NB4 (cell line): ENCODE data around the gene UNC5CL.
A peak's percentile ranks its signal among the peaks of the same experiment; 100 is the strongest.

Experiments used
- DNase-seq: peaks from one replicate; pipeline ENCODE4 v3.0.0; 2010; ENCODE audit warnings: low read depth
- H3K4me3 ChIP-seq: one replicate; pipeline ENCODE4 v1.5.1; 2011; ENCODE audit warnings: mild to moderate bottlenecking, low read depth, low read length, moderate library complexity
- MYC ChIP-seq: IDR thresholded peaks from 2 replicates; pipeline ENCODE4 v1.6.1; 2011; ENCODE audit warnings: low read depth, low read length
- POLR2A ChIP-seq: IDR thresholded peaks from 2 replicates; pipeline ENCODE4 v1.6.1; 2011; ENCODE audit warnings: mild to moderate bottlenecking; ENCODE audit not compliant: insufficient read length; ENCODE audit errors: extremely low read depth
- TF ChIP-seq, protein P1 (sequence below): IDR thresholded peaks from 2 replicates; pipeline ENCODE4 v1.6.1; 2011; ENCODE audit warnings: low read depth, low read length
- TF ChIP-seq, protein P2 (sequence below): IDR thresholded peaks from one replicate; pipeline ENCODE4 v1.5.1; 2012; ENCODE audit warnings: low read depth, low read length

The UNC5CL gene

DNA sequence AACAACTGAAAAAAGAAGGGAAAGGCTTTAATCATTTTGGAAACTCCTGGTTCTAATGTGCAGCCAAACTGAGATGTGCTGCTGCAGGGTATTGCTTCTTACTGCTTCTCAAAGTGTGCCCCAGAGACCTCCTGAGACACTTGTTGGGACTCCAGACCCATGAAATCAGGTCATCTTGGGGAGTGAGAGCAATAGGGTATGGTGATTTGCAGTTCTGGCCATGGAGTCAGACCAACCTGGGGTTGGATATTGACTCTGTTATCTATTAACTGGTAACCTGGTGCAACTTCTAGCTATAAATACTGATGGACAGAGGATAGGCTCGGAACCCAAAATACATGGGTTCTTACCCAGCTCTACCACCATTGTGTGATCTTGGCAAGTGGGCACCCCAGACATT, 7.1 kb upstream of the UNC5CL start:
- TF ChIP-seq MYC = no peak
- TF ChIP-seq, protein P1, sequence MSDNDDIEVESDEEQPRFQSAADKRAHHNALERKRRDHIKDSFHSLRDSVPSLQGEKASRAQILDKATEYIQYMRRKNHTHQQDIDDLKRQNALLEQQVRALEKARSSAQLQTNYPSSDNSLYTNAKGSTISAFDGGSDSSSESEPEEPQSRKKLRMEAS = no peak
- TF ChIP-seq, protein P2, sequence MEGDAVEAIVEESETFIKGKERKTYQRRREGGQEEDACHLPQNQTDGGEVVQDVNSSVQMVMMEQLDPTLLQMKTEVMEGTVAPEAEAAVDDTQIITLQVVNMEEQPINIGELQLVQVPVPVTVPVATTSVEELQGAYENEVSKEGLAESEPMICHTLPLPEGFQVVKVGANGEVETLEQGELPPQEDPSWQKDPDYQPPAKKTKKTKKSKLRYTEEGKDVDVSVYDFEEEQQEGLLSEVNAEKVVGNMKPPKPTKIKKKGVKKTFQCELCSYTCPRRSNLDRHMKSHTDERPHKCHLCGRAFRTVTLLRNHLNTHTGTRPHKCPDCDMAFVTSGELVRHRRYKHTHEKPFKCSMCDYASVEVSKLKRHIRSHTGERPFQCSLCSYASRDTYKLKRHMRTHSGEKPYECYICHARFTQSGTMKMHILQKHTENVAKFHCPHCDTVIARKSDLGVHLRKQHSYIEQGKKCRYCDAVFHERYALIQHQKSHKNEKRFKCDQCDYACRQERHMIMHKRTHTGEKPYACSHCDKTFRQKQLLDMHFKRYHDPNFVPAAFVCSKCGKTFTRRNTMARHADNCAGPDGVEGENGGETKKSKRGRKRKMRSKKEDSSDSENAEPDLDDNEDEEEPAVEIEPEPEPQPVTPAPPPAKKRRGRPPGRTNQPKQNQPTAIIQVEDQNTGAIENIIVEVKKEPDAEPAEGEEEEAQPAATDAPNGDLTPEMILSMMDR = no peak
- no peak for TF ChIP-seq POLR2A
- no peak overlapping the region for H3K4me3 ChIP-seq
- no peak for DNase-seq

DNA sequence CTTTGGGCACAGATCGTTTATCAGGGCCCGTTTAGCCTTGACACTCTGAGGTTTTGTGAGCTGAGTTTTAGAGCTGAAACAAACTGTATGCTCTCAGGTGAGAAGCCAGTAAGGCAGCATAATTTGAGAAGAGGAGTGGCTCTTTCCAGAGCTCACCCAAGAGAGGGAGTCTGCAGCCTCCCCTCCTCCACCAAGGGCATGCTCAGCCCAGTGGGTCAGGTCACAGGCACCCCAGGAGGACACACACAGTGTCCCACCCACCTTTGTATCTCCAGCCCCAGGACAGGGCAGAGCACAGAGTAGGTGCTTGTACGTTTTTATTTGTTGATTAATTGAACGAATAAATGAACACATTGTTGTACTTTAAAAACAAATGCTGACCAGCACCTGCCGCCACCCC, 6.6 kb upstream of the UNC5CL start:
- DNase-seq = no peak
- H3K4me3 ChIP-seq = no peak overlapping the region
- no peak for TF ChIP-seq POLR2A
- TF ChIP-seq, protein P1 = no peak
- TF ChIP-seq MYC = no peak
- TF ChIP-seq, protein P2 = no peak

DNA sequence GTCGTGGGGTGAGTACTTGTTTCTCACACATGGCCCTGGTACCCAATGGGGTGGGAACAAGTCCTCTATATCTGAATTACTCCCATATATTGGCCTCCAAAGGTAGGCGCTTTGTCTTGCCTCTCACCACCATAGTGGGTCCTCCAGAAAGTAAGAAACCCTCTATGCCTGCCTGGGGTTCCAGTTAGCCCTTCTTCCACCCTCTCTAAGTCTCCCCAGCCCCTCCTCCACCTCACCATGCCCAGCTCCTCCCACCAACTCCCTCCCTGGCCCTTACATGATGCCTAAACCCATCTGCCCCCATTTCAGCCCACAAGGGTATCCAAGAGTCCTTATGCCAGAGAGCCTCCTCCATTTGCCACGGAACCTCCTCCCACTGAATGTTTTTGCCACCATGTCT, 4.1 kb upstream of the UNC5CL start:
- no peak for DNase-seq
- TF ChIP-seq, protein P2 = no peak
- TF ChIP-seq MYC (no peak), POLR2A (no peak)
- TF ChIP-seq, protein P1 = no peak
- H3K4me3 ChIP-seq = no peak overlapping the region

DNA sequence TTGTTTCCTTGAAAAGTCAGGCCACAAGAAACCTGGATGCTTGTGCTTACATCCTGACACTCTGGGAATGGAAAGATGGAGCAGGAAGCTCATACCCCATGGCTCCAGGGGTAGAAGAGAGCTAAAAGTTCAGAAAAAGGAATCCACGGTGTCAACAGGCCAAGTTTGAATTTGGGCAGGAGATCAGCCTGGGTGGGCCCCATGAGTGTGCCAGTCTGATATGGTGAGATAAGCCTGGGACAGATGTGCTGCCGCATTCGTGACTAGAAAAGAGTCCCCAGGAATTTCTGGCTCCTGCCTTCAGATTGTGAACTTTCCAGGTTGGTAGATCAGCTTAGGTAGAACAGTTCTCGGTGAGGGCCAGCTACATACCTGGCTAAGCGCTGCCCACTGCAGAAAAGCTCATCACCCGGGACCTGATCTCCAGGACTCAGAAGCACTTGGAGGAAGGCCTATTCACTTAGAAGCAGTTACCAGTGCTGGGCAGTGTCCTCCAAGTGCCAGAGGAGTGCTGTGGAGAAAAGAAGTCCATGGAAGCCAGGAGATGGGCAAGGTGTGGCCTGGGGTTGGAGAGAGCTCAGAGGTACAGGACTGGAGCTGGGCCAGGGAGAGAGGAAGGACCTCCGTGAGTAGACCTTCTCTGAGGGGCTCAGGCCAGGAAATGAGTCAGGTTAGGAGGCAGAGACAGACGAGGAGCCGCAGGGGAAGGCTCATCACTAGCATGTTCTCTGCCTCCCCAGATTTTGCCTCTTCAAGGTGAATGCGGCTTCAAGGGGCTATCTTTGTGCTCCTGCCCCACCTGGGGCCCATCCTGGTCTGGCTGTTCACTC, 3.4 kb upstream of the UNC5CL start, which contains the start of gene TSPO2:
TSS of gene TSPO2 (plus strand) at position 242 of the 830 bp plus-strand sequence. CDS start at position 761, 519 bp downstream.
- TF ChIP-seq, protein P1 = no peak
- TF ChIP-seq POLR2A = no peak
- TF ChIP-seq MYC = no peak
- TF ChIP-seq, protein P2 = no peak
- no peak within 1 kb of the TSS for H3K4me3 ChIP-seq
- no peak for DNase-seq

DNA sequence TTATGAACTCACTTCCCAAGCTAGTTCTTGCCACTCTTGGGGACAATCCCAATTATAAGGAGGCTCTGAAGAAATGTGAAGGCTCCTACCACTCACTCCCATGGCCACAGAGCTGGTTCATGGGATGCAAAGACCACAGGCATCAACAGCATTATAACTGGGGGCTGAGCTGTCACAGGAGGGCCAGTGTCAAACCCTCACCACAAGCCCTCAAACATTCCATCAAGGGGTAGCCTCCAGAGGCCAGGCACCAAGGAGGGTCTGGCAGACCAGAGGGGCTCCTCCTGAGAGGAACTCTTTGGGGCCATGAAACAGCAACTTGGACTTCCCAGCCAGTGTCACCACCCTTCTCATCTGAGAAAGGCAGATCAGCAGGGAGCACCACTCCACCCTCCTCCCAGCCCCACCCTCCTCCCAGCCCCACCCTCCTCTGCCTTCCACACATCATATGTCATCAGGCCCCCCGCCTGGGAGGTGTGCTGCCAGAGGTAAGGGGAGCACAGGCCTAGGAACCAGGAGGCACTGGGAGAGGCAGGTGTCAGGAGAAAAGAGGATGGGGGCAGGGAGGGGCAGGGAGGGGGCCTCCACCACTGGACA, 2.0 kb upstream of the UNC5CL start:
- no peak for DNase-seq
- H3K4me3 ChIP-seq = no peak overlapping the region
- TF ChIP-seq POLR2A = no peak
- TF ChIP-seq MYC = no peak

DNA sequence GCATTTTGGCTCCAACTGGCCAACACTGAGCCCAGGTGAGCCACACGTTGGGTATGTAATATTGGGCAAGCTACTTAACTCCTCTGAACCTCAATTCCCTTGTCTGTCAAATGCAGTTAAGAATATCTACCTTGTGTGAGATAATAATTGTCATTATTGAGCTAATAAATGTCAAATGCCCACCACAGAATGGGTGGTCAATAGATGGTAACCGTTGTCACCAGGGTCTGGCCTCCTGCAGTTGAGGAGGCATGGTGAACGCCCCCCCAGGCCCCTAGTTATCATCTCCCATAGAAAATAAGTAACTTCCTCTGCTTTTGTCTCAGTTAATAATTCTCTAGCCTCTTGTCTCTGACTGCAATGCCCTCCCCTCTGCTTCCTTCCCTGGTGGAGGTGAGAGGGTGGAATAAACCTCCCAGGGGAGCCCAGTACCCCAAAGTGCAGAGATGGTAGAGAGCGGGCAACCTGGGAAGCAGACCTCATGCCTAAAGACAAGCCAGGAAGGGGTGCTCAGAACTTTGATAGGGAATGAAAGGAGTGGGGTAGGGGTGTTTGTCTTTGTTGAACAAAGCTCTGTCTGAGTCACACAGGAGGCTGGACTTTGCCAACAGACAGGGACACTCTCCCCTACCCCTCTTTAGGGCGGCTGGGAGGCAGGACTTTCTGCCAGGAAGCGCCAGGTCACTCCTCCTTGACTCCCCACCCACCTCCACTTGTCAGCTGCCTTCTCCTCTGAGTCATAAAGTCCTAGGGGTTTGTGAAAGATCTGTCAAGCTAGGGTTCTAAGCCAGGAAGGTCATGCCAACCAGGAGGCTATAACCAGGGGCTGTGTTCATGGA, 1.3 kb upstream of the UNC5CL start:
- TF ChIP-seq POLR2A = no peak
- TF ChIP-seq, protein P1 = no peak
- TF ChIP-seq, protein P2 = no peak
- peak; percentile 52 for DNase-seq
- no peak overlapping the region for H3K4me3 ChIP-seq
